Neural cell (in vitro differentiated cells): Measurements from ENCODE around the gene RANBP10.

Experiments
- EP300 ChIP-seq: fragments of 450-650 bp; conservative IDR thresholded peaks from 2 replicates; pipeline ENCODE4 v1.6.1; 2014; ENCODE audit warnings: antibody characterized with exemption, mild to moderate bottlenecking, moderate library complexity; ENCODE audit not compliant: poor library complexity, severe bottlenecking
- TF ChIP-seq, protein P1 (sequence below): fragments of 450-650 bp; IDR thresholded peaks from 2 replicates; pipeline ENCODE4 v1.5.1; 2014; ENCODE audit warnings: antibody characterized with exemption, mild to moderate bottlenecking, moderate library complexity; ENCODE audit not compliant: poor library complexity, severe bottlenecking
- TF ChIP-seq, protein P2 (sequence below): IDR thresholded peaks from 2 replicates; pipeline ENCODE4 v1.6.1; 2012; ENCODE audit warnings: borderline replicate concordance

DNA sequence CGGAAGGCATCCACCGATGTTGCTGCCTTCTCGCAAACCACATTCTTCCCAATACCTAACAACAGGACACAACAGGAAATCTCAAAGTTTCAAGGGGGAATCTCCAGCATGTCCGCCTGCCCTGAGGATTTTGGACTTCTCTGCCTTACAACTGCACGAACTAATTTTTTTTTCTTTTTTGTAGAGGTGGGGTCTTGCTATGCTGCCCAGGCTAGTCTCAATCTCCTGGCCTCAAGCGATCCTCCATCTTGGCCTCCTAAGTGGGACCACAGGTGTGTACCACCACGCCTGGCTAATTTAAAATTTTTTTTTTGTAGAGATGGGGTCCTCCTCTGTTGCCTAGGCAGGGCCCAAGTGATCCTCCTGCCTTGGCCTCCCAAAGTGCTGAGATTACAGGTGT, 130.4 kb downstream of the RANBP10 start:
- TF ChIP-seq, protein P1, sequence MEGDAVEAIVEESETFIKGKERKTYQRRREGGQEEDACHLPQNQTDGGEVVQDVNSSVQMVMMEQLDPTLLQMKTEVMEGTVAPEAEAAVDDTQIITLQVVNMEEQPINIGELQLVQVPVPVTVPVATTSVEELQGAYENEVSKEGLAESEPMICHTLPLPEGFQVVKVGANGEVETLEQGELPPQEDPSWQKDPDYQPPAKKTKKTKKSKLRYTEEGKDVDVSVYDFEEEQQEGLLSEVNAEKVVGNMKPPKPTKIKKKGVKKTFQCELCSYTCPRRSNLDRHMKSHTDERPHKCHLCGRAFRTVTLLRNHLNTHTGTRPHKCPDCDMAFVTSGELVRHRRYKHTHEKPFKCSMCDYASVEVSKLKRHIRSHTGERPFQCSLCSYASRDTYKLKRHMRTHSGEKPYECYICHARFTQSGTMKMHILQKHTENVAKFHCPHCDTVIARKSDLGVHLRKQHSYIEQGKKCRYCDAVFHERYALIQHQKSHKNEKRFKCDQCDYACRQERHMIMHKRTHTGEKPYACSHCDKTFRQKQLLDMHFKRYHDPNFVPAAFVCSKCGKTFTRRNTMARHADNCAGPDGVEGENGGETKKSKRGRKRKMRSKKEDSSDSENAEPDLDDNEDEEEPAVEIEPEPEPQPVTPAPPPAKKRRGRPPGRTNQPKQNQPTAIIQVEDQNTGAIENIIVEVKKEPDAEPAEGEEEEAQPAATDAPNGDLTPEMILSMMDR = no peak
- TF ChIP-seq, protein P2, sequence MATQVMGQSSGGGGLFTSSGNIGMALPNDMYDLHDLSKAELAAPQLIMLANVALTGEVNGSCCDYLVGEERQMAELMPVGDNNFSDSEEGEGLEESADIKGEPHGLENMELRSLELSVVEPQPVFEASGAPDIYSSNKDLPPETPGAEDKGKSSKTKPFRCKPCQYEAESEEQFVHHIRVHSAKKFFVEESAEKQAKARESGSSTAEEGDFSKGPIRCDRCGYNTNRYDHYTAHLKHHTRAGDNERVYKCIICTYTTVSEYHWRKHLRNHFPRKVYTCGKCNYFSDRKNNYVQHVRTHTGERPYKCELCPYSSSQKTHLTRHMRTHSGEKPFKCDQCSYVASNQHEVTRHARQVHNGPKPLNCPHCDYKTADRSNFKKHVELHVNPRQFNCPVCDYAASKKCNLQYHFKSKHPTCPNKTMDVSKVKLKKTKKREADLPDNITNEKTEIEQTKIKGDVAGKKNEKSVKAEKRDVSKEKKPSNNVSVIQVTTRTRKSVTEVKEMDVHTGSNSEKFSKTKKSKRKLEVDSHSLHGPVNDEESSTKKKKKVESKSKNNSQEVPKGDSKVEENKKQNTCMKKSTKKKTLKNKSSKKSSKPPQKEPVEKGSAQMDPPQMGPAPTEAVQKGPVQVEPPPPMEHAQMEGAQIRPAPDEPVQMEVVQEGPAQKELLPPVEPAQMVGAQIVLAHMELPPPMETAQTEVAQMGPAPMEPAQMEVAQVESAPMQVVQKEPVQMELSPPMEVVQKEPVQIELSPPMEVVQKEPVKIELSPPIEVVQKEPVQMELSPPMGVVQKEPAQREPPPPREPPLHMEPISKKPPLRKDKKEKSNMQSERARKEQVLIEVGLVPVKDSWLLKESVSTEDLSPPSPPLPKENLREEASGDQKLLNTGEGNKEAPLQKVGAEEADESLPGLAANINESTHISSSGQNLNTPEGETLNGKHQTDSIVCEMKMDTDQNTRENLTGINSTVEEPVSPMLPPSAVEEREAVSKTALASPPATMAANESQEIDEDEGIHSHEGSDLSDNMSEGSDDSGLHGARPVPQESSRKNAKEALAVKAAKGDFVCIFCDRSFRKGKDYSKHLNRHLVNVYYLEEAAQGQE = no peak
- TF ChIP-seq EP300 = no peak
